ENCODE data around the gene KRTAP5-8. TPM values are rescaled to one million over a fixed set of nuclear protein-coding genes. Genes with fewer than 3 reads are reported as not detected.

The KRTAP5-8 gene
- total RNA-seq, 2 donors from 2014 or later: 0.35 TPM; not detected in 1

- Histone ChIP-seq H3K9me3 (no peaks in the 10 kb centered on the region), H3K27ac (no peak overlapping the region), H3K9ac (ENCODE audit: low read depth in 2 of 2, low read length in 2 of 2) (no peak overlapping the region), H3K27me3 (no peaks in the 10 kb centered on the region), H3K4me3 (no peak overlapping the region), H3K36me3 (peaks cover 16% of the 10 kb centered on the region), H3K4me1 (no peaks in the 10 kb centered on the region)
- intact Hi-C loops (cut with DNase I): no loop called here
- no peak for DNase-seq
- TF ChIP-seq, protein P1, sequence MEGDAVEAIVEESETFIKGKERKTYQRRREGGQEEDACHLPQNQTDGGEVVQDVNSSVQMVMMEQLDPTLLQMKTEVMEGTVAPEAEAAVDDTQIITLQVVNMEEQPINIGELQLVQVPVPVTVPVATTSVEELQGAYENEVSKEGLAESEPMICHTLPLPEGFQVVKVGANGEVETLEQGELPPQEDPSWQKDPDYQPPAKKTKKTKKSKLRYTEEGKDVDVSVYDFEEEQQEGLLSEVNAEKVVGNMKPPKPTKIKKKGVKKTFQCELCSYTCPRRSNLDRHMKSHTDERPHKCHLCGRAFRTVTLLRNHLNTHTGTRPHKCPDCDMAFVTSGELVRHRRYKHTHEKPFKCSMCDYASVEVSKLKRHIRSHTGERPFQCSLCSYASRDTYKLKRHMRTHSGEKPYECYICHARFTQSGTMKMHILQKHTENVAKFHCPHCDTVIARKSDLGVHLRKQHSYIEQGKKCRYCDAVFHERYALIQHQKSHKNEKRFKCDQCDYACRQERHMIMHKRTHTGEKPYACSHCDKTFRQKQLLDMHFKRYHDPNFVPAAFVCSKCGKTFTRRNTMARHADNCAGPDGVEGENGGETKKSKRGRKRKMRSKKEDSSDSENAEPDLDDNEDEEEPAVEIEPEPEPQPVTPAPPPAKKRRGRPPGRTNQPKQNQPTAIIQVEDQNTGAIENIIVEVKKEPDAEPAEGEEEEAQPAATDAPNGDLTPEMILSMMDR (IDR thresholded peaks at IDR 0.05): no peak
Measured at GRCh38 chr11:71502871-71503435, 34.9 kb upstream of the KRTAP5-8 start.

- no peak for DNase-seq
- no peaks in the 10 kb centered on the region for H3K4me1 ChIP-seq
Measured at GRCh38 chr11:71504531-71504930, 33.3 kb upstream of the KRTAP5-8 start.

GRCh38 chr11:71505001-71505400 lies 32.8 kb upstream of the KRTAP5-8 start:
- Histone ChIP-seq H3K9me3 (no peaks in the 10 kb centered on the region), H3K27ac (no peak overlapping the region), H3K4me1 (no peaks in the 10 kb centered on the region), H3K9ac (ENCODE audit: low read depth in 2 of 2, low read length in 2 of 2) (no peak overlapping the region), H3K27me3 (no peaks in the 10 kb centered on the region), H3K4me3 (no peak overlapping the region), H3K36me3 (peaks cover 12% of the 10 kb centered on the region)
- no peak for DNase-seq
- intact Hi-C loops (cut with DNase I): no loop called here
- TF ChIP-seq, protein P1 (IDR thresholded peaks at IDR 0.05): no peak

More at GRCh38 chr11:71504531-71504930, 33.3 kb upstream of the KRTAP5-8 start:
- Histone ChIP-seq H3K4me3 (no peak overlapping the region), H3K27ac (no peak overlapping the region), H3K9me3 (no peaks in the 10 kb centered on the region), H3K27me3 (no peaks in the 10 kb centered on the region), H3K9ac (ENCODE audit: low read depth in 2 of 2, low read length in 2 of 2) (no peak overlapping the region), H3K36me3 (peaks cover 16% of the 10 kb centered on the region)
- TF ChIP-seq, protein P1 (IDR thresholded peaks at IDR 0.05): no peak
- intact Hi-C loops (cut with DNase I): no loop called here

- H3K9me3 ChIP-seq: no peaks in the 10 kb centered on the region
- no peaks in the 10 kb centered on the region for H3K27me3 ChIP-seq
- H3K27ac ChIP-seq: no peak overlapping the region
- no peak for DNase-seq
- no peak overlapping the region for H3K9ac ChIP-seq (ENCODE audit: low read depth in 2 of 2, low read length in 2 of 2)
- intact Hi-C loops (cut with DNase I): no loop called here
- H3K36me3 ChIP-seq: peaks cover 6% of the 10 kb centered on the region
- no peaks in the 10 kb centered on the region for H3K4me1 ChIP-seq
- TF ChIP-seq, protein P1 (IDR thresholded peaks at IDR 0.05): no peak
- no peak overlapping the region for H3K4me3 ChIP-seq
Measured at GRCh38 chr11:71505781-71506180, 32.0 kb upstream of the KRTAP5-8 start.

GRCh38 chr11:71507102-71507501 lies 30.7 kb upstream of the KRTAP5-8 start:
- H3K27me3 ChIP-seq: no peaks in the 10 kb centered on the region
- no peak overlapping the region for H3K9ac ChIP-seq (ENCODE audit: low read depth in 2 of 2, low read length in 2 of 2)
- no peak overlapping the region for H3K27ac ChIP-seq
- intact Hi-C loops (cut with DNase I): no loop called here
- no peak for DNase-seq
- H3K9me3 ChIP-seq: no peaks in the 10 kb centered on the region
- no peaks in the 10 kb centered on the region for H3K36me3 ChIP-seq
- no peak overlapping the region for H3K4me3 ChIP-seq
- no peaks in the 10 kb centered on the region for H3K4me1 ChIP-seq
- TF ChIP-seq, protein P1 (IDR thresholded peaks at IDR 0.05): no peak
